Psoas muscle (tissue), 8 donors: ENCODE data around the gene RACK1. TPM values are rescaled to one million over a fixed set of nuclear protein-coding genes. Genes with fewer than 3 reads are reported as not detected.

Source experiments
- ATAC-seq, 4 donors: fragments of 200-7000 bp; cut with Tn5 transposase; one replicate each; pipeline ENCODE4 v1.9.1; 2020; ENCODE audit warnings: moderate library complexity in 3 of 4, mild to moderate bottlenecking in 2 of 4
- DNase-seq, 2 donors: peaks; one replicate each; pipeline ENCODE4 v3.0.0-alpha.2; 2020
- H3K27ac ChIP-seq: fragments of 200-600 bp; one replicate; pipeline ENCODE4 v1.8.0; 2022
- H3K27me3 ChIP-seq, 3 donors: fragments of 200-600 bp in 1 of 3; one replicate each; pipeline versions ENCODE4 v1.6.1 to v1.8.0; 2013 to 2022; ENCODE audit warnings: low read length in 2 of 3, mild to moderate bottlenecking in 2 of 3, moderate library complexity in 1 of 3; ENCODE audit not compliant: insufficient read depth in 3 of 3
- H3K36me3 ChIP-seq, 2 donors: fragments of 200-600 bp in 1 of 2; one replicate each; pipeline versions ENCODE4 v1.6.1 to v1.8.0; 2013 to 2022; ENCODE audit warnings: low read depth in 1 of 2, mild to moderate bottlenecking in 1 of 2, moderate library complexity in 1 of 2; ENCODE audit not compliant: insufficient read depth in 1 of 2
- H3K4me1 ChIP-seq: fragments of 200-600 bp; one replicate; pipeline ENCODE4 v1.8.0; 2022
- H3K4me3 ChIP-seq: fragments of 200-600 bp; one replicate; pipeline ENCODE4 v1.8.0; 2022; ENCODE audit warnings: mild to moderate bottlenecking
- H3K9me3 ChIP-seq: fragments of 200-600 bp; one replicate; pipeline ENCODE4 v1.8.0; 2022
- WGBS, 3 donors: extraction: QIAGEN DNeasy Blood & Tissue Kit; methylation state at CpG; one replicate each; pipeline versions ENCODE4 v1.1.6 to v1.1.7; 2013; 5-methylcytosine and 5-hydroxymethylcytosine counted together
- intact Hi-C, 2 donors: fragments of 100-400 bp; cut with DNase I; formaldehyde crosslinking; loops; one replicate each; pipeline versions ENCODE4 v1.11.0 to v1.14.2; 2022
- polyA plus RNA-seq, 3 donors: library from polyadenylated mRNA; stranded (reverse); fragments of 200-250 nt; gene quantifications; one replicate each; pipeline ENCODE4 v1.2.3, GENCODE V29; 2013
- total RNA-seq, 4 donors: library from RNA; stranded (reverse); fragmentation: NEBNext Ultra II Directional in 2 of 4; extraction: Animal tissue kit (Norgen Biotek cat#: 25700) in 2 of 4; gene quantifications; one replicate each; pipeline versions ENCODE4 v1.2.1 to v1.2.4, GENCODE V29; 2021 to 2023
- TF ChIP-seq, protein P1 (sequence below): fragments of 200-600 bp; IDR thresholded peaks from one replicate; pipeline ENCODE4 v1.8.0; 2022; ENCODE audit warnings: antibody characterized with exemption
- donor health status: healthy with polysubstance abuse.
- donor health status: DM: no; HTN: no; CAD: no; lungs with moderate emphysema.
- donor health status: Bipolar disorder and iron deficiency.
- donor health status: healthy.
- donor health status: DM: yes; HTN: yes; CAD: no.
- donor health status: DM: no; HTN: no; CAD: no.
- donor health status: DM: no; HTN: no; CAD: no.
- donor health status: DM: yes; HTN: yes; CAD: no.

Gene RACK1
- total and polyA plus RNA-seq, 7 donors: 832 to 3,660 (median 1,110) TPM

DNA sequence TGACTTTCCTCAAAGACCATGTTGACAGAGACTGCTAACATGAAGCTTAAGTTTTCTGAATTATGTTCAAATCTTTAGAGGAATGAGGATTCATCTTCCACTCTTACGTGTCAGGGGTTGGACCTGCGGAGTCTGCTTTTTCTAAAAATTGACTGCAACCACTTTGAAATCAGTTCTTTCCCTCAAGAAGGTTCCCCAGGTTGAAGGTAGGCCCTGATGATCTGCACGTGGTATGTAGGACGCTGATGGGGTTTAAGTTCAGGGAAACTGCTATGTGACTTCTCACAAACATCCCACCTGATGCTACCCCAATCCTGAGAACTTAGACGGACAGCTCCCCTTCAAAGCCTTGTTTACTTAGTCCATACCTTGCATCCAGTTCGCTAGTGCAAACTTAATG, 7.2 kb downstream of the RACK1 start:
- 77 to 85% (median 83%) methylated on average over 6 of the region's 6 CpGs for WGBS, 3 donors
- ATAC-seq (no peak), DNase-seq (no peak)
- intact Hi-C loops: no loop called here
- Histone ChIP-seq H3K4me1 (peaks cover 6% of the 10 kb centered on the region), H3K36me3 (peaks cover 16 to 100% of the 10 kb centered on the region in 2 donors), H3K27ac (no peak overlapping the region), H3K4me3 (no peak overlapping the region), H3K9me3 (no peaks in the 10 kb centered on the region), H3K27me3 (no peaks in the 10 kb centered on the region)
- TF ChIP-seq, protein P1, sequence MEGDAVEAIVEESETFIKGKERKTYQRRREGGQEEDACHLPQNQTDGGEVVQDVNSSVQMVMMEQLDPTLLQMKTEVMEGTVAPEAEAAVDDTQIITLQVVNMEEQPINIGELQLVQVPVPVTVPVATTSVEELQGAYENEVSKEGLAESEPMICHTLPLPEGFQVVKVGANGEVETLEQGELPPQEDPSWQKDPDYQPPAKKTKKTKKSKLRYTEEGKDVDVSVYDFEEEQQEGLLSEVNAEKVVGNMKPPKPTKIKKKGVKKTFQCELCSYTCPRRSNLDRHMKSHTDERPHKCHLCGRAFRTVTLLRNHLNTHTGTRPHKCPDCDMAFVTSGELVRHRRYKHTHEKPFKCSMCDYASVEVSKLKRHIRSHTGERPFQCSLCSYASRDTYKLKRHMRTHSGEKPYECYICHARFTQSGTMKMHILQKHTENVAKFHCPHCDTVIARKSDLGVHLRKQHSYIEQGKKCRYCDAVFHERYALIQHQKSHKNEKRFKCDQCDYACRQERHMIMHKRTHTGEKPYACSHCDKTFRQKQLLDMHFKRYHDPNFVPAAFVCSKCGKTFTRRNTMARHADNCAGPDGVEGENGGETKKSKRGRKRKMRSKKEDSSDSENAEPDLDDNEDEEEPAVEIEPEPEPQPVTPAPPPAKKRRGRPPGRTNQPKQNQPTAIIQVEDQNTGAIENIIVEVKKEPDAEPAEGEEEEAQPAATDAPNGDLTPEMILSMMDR: no peak

DNA sequence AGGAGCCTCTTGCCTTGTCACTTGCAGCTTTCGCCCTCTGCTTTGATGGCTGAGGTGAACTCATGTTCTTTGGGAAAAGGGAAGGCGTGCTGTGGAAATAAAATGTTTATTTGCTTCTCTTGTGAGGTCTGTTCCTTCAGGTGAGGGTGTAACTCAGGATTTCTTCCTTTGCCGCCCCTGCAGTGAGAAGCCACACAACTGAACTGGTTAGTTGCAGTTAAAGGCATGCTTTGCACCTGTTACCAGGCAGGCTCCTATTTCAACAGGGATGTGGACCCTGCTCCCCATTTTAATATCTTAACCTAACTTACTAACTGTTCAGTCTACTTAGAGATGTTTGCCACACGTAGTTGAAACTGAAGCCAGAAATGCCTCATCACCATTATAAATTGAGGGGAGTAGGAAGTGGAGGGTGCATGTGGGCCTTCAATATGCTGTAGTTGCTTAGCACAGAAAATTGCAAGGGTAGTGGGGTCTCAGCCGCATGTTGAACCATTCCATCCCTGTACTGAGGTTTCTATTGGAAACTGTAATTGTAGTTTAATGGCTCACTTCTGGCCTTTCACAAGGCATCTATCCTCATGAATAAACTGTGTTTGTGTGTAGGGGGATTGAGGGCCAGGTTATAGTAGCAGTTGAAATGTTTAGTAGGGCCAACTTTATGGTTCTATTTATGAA, 7.9 kb downstream of the RACK1 start:
- H3K4me1 ChIP-seq: no peaks in the 10 kb centered on the region
- H3K9me3 ChIP-seq: no peaks in the 10 kb centered on the region
- DNase-seq (no peak), ATAC-seq (no peak)
- 63 to 69% (median 64%) methylated on average over 5 of the region's 5 CpGs for WGBS, 3 donors
- no peak overlapping the region for H3K4me3 ChIP-seq
- TF ChIP-seq, protein P1: no peak
- H3K27ac ChIP-seq: no peak overlapping the region
- intact Hi-C loops: no loop called here
- peaks cover 16 to 100% of the 10 kb centered on the region in 2 donors for H3K36me3 ChIP-seq
- no peaks in the 10 kb centered on the region for H3K27me3 ChIP-seq

DNA sequence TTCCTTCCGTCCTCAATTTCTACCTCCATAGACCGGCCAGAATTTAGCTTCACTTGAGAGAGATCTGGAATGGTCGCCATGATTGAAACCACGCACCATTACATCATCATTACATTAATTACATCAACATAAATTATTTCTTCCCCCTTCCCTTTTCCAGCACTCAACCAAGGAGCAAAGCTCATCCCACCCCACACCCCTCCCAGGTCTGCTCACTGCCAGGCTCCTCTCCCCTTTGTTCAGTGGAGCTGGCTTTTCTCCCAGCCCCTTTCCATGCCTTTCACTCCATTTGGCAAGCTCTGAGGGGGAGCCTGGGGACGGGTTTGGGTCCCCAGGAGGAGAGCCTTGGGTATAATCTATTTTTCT, 8.4 kb downstream of the RACK1 start:
- peaks cover 16 to 99% of the 10 kb centered on the region in 2 donors for H3K36me3 ChIP-seq

DNA sequence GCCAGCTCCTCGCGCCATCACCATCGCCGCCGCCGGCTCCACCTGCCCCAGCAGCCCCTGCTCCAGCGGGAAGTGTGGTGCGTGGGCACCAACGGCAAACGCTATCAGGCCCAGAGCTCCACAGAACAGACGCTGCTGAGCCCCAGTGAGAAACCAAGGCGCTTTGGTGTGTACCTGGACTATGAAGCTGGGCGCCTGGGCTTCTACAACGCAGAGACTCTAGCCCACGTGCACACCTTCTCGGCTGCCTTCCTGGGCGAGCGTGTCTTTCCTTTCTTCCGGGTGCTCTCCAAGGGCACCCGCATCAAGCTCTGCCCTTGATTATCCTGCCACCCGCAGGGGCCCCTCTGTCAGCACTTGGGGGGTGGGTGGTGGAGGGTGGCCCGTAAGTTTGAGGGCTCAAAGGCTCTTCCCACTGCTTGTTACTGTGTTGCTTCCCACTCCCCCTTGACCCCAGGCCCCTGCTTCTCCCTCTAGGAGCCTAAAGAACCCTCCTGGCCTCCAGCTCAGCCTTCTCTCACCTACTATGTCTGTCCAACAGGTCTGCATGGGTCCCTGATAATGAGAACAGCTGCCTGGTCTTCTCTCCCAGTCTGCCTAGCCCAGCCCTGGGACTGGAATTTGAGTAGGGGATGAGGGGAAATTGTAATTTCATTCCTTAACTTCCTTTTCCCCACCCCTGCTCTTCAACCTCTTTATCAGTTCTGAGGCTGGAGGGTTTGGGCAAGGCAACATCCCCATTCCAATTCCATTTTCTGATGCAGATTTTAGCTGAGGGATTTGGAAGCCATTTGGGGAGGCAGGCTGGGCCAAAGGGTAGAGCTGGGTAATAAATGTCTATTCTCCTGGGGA, 9.0 kb downstream of the RACK1 start:
- Histone ChIP-seq H3K9me3 (no peaks in the 10 kb centered on the region), H3K27me3 (no peaks in the 10 kb centered on the region), H3K4me1 (no peaks in the 10 kb centered on the region), H3K27ac (no peak overlapping the region), H3K4me3 (no peak overlapping the region), H3K36me3 (peaks cover 16 to 97% of the 10 kb centered on the region in 2 donors)
- 81 to 89% (median 83%) methylated on average over 22 of the region's 22 CpGs for WGBS, 3 donors
- DNase-seq (no peak), ATAC-seq (peak; percentile 3 to 24 (median 18))
- TF ChIP-seq, protein P1: no peak
- intact Hi-C loops: no loop called here

More for the DNA sequence above, 8.4 kb downstream of the RACK1 start:
- WGBS, 3 donors: 71 to 73% (median 72%) methylated on average over 5 of the region's 5 CpGs
- H3K27ac ChIP-seq: no peak overlapping the region
- no peak overlapping the region for H3K4me3 ChIP-seq
- TF ChIP-seq, protein P1: no peak
- intact Hi-C loops: no loop called here
- no peaks in the 10 kb centered on the region for H3K9me3 ChIP-seq
- no peaks in the 10 kb centered on the region for H3K4me1 ChIP-seq
- no peaks in the 10 kb centered on the region for H3K27me3 ChIP-seq
- ATAC-seq (no peak), DNase-seq (no peak)
